Colon (tissue), 2 donors: ENCODE results near the gene DGKA.
"Not testable (repeated sequence)": the region's sequence is repeated elsewhere in the genome, so short reads cannot be mapped to it uniquely, and the experiment has no call there.

Experiments
- FAIRE-seq: peaks from 2 replicates; lab custom pipeline; 2012; peaks lifted over from hg19 to GRCh38; lab: Jason Lieb, UNC
- donor health status: control.
- donor health status: control.

DGKA gene

DNA sequence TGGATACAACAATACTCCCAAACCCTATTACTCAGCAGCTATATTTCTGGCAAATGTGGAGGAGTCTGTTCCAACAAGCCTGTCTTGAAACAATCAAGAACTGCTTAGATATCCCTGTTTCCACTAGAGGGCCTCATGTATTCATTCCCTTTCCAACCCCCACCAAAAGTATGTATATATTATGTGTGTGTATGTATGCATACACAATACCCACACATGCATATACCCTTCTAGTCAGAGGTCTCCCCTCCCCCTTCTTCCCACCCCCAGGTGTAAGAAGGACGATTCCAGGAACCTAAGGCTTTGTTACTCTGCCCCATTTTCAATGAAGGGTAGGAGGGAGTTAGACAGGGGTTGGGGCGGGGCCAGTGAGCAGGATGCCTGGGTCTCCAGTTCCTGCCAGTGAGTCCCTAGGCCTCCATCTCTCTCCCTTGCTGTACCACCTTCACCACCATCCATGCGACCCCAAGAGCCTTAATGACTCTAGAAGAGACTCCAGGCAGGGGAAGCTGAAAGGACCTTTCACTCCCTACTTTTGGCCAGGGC, at the start of gene DGKA:
TSS of gene DGKA (plus strand) at position 392 of the 546 bp plus-strand sequence. CDS start 5,342 bp downstream, outside the sequence.
- FAIRE-seq: no peak

GRCh38 chr12:55885113-55885512, 45.8 kb upstream of the DGKA start:
- no peak for FAIRE-seq

- no peak for FAIRE-seq
Measured at GRCh38 chr12:55891310-55891709, 39.7 kb upstream of the DGKA start.

- FAIRE-seq: no peak
Measured at GRCh38 chr12:55893723-55894122, 37.2 kb upstream of the DGKA start.

DNA sequence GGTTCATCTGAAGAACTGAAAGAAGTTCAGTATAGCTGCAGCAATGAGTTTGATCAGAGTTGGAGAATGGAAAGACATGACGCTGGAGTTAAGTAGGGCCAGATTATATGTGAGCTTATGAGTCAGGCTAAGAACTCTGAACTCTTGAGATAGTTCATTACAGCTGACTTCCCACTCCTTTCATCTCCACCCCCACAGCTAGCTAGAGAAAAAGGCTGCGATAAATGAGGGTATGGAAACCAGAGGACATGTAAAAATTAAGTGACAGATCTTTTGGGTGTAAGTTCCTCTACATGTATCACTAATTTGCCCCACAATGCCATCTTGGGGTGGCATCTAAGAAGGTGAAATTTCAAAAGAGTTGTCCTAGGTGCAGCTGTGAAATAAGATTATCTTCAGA, 31.9 kb upstream of the DGKA start:
- FAIRE-seq: no peak

- no peak for FAIRE-seq
Measured at GRCh38 chr12:55901881-55902490, 29.0 kb upstream of the DGKA start.

DNA sequence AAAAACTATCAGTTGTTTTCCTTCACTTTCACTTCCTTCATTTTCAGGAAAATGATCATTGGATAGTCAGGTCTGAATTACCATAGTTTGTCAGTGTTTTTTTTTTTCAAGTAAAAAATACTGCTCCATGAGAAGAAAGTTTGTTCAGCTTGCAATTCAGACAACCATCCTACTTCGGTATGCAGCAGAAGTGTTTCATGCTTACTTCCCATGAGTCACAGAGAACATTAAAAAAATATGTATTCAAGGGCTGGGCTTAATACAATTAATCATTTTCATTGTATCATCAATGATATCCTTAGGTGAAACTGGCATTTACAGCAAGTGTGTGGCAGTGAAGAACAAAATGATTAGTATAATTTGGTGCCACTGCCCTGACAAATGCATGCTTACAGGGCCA, 24.9 kb upstream of the DGKA start:
- FAIRE-seq: no peak

DNA sequence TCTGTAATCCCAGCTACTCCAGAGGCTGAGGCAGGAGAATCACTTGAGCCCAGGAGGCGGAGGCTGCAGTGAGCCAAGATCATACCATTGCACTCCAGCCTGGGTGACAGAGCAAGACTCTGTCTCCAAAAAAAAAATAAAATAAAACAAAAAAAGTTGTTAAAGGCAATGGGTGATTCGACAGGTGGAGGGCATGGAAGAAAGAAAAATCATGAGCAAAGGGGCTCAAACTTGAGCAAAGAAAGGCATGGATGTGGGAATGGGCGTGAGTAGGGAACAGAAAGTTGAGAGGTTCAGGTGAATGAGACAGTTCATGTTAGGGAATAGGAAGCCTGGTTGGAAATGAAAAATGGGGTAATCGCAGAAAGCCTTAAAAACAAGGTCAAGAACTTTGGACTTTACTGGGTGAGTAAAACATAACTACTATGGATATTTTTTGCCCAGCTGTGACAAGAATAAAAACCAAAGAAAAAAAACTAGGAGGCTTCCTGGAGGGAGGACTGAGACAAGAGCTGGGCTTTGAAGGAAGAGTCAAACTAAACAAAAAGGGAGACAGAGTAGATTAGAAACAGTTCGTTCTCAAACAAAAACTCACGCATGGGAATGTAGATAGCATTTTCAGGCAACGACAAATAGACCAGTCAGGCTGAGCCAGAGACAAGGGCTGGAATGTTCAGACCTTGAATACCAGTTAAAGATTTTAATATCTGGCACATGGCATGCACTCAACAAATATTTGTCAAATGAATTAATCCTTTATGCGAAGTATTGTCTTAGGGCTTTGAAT, 22.0 kb upstream of the DGKA start:
- FAIRE-seq: no peak

- FAIRE-seq: no peak
Measured at GRCh38 chr12:55909513-55909884, 21.5 kb upstream of the DGKA start.

- no peak for FAIRE-seq
Measured at GRCh38 chr12:55912908-55913307, 18.1 kb upstream of the DGKA start.

GRCh38 chr12:55915482-55915859, 15.5 kb upstream of the DGKA start:
- FAIRE-seq: no peak

- FAIRE-seq: not testable (repeated sequence)
Measured at GRCh38 chr12:55919032-55919431, 11.9 kb upstream of the DGKA start.

- no peak for FAIRE-seq
Measured at GRCh38 chr12:55922126-55922525, 8.8 kb upstream of the DGKA start.

GRCh38 chr12:55923648-55924047, 7.3 kb upstream of the DGKA start:
- FAIRE-seq: not testable (repeated sequence)

DNA sequence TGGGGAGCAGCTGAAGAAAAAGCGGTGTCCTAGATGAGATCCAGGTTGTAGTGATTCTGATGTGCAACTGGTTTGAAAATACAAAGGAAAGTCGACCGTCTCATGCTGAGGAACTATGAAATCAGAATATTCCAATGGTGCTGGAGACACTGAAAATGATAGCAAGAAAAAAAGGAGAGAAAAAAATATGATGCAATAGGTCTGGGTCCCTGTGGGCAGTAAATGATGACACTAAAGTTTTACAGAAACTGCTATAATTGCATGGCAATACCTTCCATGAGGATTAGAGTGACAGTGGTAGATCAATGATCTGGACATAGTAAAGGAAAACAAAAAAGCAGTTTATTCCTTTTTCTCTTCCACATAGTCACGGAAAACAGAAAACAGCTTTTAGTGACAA, 5.6 kb upstream of the DGKA start:
- FAIRE-seq: no peak

DNA sequence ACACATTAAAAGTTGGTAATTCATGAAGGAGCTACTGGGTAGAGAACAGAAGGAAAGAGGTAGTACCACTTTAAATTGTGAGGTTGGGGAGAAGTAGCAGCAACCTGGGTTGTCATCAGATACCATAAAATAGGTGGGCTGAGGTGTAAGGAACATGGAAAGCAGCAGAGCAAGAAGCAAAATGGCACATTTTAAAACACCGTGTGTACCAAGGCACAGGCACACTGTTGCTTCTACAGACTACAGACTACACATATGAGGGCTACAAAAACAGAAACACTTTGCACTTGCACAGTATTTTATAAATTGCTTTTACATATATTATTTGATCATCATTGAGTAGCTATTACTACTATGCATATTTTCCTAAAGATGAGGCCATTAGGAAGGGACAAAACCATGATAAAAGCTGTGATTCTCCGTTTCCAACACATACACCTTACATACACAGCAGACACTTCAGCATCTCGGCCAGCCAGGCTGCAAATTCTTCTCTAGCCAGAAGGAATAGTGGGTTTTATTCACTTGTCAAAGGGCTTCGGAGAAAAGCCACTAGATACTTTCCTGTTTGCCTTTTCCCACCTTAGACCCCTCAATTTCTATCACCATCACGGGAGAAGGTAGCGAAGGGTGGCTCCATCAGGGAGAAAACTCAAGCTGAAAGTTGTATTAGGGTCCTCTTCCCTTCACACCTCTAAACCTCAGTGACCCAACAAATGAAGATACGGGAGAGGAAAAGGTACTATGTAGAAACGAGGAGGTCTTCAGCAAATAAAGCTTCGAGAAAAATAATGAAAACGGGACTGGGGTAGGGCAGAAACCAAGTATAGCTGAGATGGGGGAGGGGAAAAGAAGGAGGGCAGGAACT, 4.9 kb upstream of the DGKA start:
- no peak for FAIRE-seq

DNA sequence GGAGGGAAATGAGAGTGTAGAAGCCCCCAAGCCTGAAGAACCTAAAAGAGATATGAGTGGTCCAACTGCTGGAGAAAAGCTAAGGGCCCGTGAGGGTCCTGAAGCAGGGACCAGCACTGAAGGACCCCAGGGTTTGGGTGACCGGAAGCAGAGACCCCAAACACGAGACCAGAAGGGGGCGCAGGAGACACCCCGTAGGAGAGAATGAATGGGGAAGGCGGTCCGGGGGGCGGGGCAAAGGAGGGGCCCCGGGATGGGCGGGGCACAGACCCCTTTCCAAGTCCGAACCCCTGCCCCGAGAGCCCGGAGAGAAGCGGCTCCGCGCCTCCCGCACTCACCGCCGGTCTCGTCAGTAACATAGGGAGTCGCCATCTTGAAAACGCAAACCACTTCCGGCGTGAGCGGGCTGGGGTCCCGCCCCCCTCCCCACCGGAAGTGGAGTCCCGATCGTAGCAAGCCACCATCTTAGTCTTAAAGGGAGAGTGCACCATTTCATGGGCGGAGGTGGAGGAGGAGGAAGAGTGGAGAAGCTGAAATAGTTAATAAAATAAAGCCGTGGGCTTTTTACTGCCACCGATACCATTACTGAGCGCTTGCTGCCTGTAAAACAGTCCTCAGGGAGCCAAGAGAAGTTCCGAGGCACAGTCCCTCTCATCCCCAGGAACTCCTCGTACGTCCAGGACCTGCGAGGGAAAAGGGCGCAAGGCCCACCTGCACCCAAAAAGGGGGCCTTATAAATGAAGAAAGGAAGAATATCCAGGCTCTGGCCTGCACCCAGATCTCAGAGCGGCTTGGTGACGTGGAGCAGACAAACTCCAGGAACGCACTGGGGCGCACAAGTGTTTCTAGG, 4.0 kb upstream of the DGKA start:
- no peak for FAIRE-seq

DNA sequence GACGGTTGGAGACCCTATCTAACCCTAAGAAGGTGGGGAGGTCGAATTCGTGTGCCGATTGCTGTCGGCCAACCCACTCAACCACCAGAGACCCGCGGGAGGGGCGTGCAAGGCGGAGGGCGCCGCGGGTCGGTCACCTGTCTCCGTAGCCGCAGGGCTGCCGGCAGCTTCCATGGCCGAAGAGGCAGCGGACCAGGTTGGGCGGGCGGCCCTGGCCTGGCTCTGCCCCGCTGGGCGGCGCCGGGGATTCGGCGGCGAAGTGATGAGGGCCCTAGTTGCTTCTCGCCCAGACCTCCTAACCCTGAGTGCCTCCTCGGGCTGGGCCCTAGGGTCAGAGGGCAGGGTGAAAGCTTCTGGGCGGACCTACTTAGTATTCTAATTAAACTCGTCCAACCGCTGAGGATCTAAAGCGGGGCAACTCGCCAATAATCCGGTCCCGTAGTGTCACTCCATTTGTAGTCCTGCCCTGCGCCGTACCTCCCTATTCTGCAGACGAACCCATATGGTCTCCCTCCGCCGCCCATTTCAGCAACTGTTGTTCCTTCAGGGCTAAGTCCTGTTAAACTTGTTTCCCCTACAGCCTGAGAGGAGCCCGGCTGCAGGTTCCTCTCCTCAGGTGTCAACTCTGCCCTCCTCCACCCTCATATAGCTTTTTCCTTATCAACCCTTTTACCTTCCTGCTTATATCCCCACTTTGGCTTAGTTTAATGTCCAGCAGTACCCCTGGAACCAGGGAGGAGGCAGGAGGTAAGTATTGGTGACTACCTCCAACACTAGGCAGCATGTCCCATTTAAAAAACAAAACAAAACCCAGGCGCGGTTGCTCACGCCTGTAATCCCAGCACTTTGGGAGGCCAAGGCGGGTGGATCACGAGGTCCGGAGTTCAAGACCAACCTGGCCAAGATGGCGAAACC, 3.1 kb upstream of the DGKA start, which contains the start of gene PYM1:
TSS of gene PYM1 (minus strand) at position 307 of the 915 bp plus-strand sequence. CDS start at position 174, 133 bp downstream.
- no peak for FAIRE-seq

DNA sequence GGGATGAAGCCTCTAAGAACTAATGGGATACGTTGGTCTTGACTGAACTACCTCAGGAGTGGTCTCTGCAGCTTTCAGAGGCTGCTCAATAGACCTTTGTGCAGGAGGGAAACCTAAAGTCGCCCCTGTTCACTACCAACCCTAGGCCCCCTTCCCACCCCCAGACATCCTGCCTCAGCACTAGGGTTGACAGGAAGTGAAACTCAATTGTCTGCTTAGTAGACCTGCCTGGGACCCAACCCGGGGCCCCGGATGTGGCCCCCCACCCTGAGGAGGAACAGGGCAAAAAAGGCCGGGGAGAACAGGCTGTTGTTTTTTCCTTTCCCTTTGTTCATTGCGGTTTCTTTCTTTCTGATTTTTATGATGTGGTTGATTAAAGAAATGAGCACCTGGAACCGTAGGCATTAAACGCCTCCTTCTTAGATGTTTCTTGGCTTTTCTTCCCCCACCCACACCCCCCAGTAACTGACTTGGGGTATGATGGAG, 1.6 kb upstream of the DGKA start:
- no peak for FAIRE-seq

DNA sequence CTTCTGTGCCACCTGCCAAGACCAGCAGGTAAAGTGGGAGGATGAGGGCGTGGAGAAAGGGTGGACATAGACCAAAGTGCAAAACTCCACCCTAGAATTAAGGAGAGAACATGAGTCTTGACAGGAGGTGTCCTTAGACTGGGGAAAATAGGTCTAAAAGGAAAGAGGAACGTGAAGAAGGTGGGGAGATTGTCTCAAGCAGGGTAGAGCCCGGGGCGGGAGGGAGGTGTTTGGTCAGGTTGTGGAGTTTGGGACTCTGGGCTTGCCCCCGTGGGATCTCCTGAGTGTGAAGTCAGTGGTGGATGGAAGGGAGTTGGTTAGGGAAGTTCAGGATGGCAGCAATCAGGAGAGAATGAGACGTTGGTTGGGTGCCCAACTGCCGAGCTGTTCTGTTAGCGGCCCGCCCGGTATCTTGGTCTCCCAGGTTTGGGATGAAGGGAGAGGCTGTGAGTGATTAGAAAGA, 386 bp downstream of the DGKA start:
- FAIRE-seq: no peak
